Activated naive CD8-positive, alpha-beta T cell treated with anti-CD3 and anti-CD28 coated beads for 36 hours (primary cell): ENCODE data around the gene SATB2. TPM values are rescaled to one million over a fixed set of nuclear protein-coding genes. Genes with fewer than 3 reads are reported as not detected.

Source experiments
- DNase-seq: peaks from one replicate; pipeline ENCODE4 v3.0.0; 2021
- H3K27ac Mint-ChIP-seq: one replicate; pipeline ENCODE4 v1.8.0; 2022; ENCODE audit warnings: mild to moderate bottlenecking, moderate library complexity, mixed read lengths
- H3K27me3 Mint-ChIP-seq: one replicate; pipeline ENCODE4 v1.8.0; 2022; ENCODE audit warnings: mild to moderate bottlenecking, mixed read lengths
- H3K36me3 Mint-ChIP-seq: one replicate; pipeline ENCODE4 v1.8.0; 2021; ENCODE audit warnings: mild to moderate bottlenecking, mixed read lengths
- H3K4me1 Mint-ChIP-seq: one replicate; pipeline ENCODE4 v1.8.0; 2021; ENCODE audit warnings: mixed read lengths
- H3K4me3 Mint-ChIP-seq: one replicate; pipeline ENCODE4 v1.8.0; 2022; ENCODE audit warnings: mild to moderate bottlenecking, moderate library complexity, mixed read lengths
- H3K9me3 Mint-ChIP-seq: one replicate; pipeline ENCODE4 v1.8.0; 2022; ENCODE audit warnings: mixed read lengths
- total RNA-seq, 2 experiments: library from RNA; stranded (reverse); gene quantifications; one replicate each; pipeline ENCODE4 v1.2.3, GENCODE V29; 2021

SATB2 gene
- total RNA-seq, 2 experiments from 2014 or later: 0.27 to 0.28 TPM

GRCh38 chr2:199259671-199260070 lies 198.1 kb downstream of the SATB2 start:
- Mint-ChIP-seq H3K27ac (no peak overlapping the region), H3K9me3 (peaks cover 22% of the 10 kb centered on the region), H3K4me1 (no peaks in the 10 kb centered on the region), H3K27me3 (no peaks in the 10 kb centered on the region), H3K4me3 (no peak overlapping the region), H3K36me3 (no peaks in the 10 kb centered on the region)
- DNase-seq: no peak

- Mint-ChIP-seq H3K27me3 (no peaks in the 10 kb centered on the region), H3K36me3 (no peaks in the 10 kb centered on the region), H3K27ac (no peak overlapping the region), H3K4me3 (no peak overlapping the region), H3K4me1 (no peaks in the 10 kb centered on the region), H3K9me3 (peaks cover 15% of the 10 kb centered on the region)
- no peak for DNase-seq
Observed at GRCh38 chr2:199258291-199258690, 199.4 kb downstream of the SATB2 start.

DNA sequence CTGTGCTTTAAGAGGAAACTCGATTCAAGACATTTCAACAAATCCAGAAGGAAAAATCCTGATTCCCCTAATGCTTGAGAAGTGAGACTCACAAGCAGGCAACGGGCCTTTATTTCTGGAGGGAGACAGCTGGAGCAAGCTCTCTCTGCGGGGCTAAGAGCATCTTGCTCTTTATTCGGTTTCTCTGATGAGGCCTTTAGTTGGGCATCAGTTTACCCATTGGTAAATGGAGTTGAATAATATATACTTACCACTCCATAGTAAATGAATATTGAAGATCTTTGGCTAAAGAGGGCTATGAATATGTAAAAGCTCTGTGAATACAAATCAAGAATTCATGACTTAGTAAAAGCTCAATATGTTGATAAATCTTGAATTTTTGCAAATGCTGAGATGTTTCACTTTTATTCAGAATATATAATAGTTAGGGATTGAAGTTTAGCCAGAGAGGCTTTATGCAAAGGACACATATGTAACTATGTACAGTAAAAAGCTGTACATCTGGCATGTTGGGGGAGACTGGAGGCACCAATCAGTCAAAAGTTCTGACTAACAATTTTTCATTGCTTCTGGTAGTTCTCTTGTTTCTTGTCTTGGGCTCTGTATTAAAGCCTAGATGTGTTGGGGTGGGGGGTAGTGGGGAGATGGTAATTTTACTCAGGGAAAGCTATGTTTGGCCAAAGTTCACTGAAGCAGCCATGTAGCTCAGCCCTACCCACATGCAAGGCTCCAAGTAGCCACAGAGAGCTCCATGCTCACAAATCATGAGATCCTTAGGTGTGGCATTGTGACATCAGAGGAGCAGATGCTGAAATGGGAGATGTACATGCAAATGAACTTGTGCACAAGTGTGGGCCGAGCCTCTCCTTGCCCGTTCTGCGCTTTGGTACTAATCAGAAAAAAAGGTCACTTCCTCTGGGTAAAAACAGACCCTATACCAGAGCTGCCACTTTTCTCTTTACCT lies 200.2 kb downstream of the SATB2 start:
- Mint-ChIP-seq H3K4me3 (no peak overlapping the region), H3K27ac (no peak overlapping the region), H3K36me3 (no peaks in the 10 kb centered on the region), H3K9me3 (peaks cover 9% of the 10 kb centered on the region), H3K4me1 (no peaks in the 10 kb centered on the region), H3K27me3 (no peaks in the 10 kb centered on the region)
- DNase-seq: no peak

DNA sequence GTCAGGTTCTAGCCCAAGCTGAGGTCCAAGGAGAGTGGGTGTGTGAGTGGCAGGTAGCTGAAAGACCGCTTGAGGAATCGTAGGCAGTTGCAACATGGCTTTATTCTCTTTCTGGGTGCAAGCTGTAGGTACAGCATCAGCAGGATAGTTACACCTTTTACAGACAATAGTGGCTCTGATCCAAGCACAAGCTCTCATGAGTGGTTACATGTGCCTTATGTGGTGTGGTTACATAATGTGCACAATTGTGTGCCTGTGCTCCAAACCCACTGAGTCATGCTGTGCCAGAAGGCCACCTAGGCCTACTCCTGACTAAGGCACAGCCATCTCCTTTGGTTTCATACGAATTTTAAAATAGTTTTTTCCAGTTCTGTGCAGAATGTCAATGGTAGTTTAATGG lies 227.6 kb downstream of the SATB2 start:
- Mint-ChIP-seq H3K27me3 (no peaks in the 10 kb centered on the region), H3K4me3 (no peak overlapping the region), H3K27ac (no peak overlapping the region), H3K9me3 (no peaks in the 10 kb centered on the region), H3K36me3 (no peaks in the 10 kb centered on the region), H3K4me1 (no peaks in the 10 kb centered on the region)
- no peak for DNase-seq

GRCh38 chr2:199228887-199229819 lies 228.6 kb downstream of the SATB2 start:
- no peak overlapping the region for H3K4me3 Mint-ChIP-seq
- no peak overlapping the region for H3K27ac Mint-ChIP-seq

GRCh38 chr2:199223791-199224190 lies 233.9 kb downstream of the SATB2 start:
- H3K4me3 Mint-ChIP-seq: no peak overlapping the region
- H3K36me3 Mint-ChIP-seq: no peaks in the 10 kb centered on the region
- no peak overlapping the region for H3K27ac Mint-ChIP-seq
- no peaks in the 10 kb centered on the region for H3K9me3 Mint-ChIP-seq
- no peaks in the 10 kb centered on the region for H3K27me3 Mint-ChIP-seq
- no peaks in the 10 kb centered on the region for H3K4me1 Mint-ChIP-seq
- no peak for DNase-seq

More at GRCh38 chr2:199228887-199229819, 228.6 kb downstream of the SATB2 start:
- Mint-ChIP-seq H3K4me1 (no peaks in the 10 kb centered on the region), H3K36me3 (no peaks in the 10 kb centered on the region), H3K27me3 (no peaks in the 10 kb centered on the region), H3K9me3 (no peaks in the 10 kb centered on the region)
- DNase-seq: peak; percentile 31

- H3K4me1 Mint-ChIP-seq: no peaks in the 10 kb centered on the region
- H3K9me3 Mint-ChIP-seq: no peaks in the 10 kb centered on the region
- no peak for DNase-seq
- H3K27ac Mint-ChIP-seq: no peak overlapping the region
- H3K36me3 Mint-ChIP-seq: no peaks in the 10 kb centered on the region
- H3K27me3 Mint-ChIP-seq: no peaks in the 10 kb centered on the region
- no peak overlapping the region for H3K4me3 Mint-ChIP-seq
Observed at GRCh38 chr2:199220920-199221319, 236.8 kb downstream of the SATB2 start.

DNA sequence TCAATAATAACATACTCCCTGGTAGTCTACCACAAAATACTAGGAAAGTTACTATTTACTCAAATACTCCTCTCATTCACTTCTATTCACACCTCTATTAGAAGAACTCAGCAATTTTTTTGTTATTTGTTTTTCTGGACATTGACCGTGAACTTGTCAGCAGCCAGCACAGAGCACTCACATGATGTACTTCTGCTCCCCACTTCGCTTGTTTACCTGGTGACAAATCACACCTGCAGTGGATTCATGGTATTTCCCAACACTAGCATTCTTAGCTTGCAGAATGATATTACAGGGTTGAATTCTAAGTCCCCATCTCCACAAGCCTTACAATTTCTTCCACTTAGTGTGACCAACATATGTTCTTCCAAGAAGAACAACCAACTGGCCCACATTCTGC lies 238.2 kb downstream of the SATB2 start:
- no peaks in the 10 kb centered on the region for H3K36me3 Mint-ChIP-seq
- no peak overlapping the region for H3K27ac Mint-ChIP-seq
- no peak for DNase-seq
- no peak overlapping the region for H3K4me3 Mint-ChIP-seq
- peaks cover 4% of the 10 kb centered on the region for H3K27me3 Mint-ChIP-seq
- H3K9me3 Mint-ChIP-seq: no peaks in the 10 kb centered on the region
- no peaks in the 10 kb centered on the region for H3K4me1 Mint-ChIP-seq
